PFSK-1 (cell line): ENCODE results near the gene TNFAIP8.

Experiments used
- POLR2AphosphoS5 ChIP-seq: IDR thresholded peaks from 2 replicates; pipeline ENCODE4 v1.6.1; 2012; ENCODE audit warnings: low read depth, mild to moderate bottlenecking, control low read depth, low read length, moderate library complexity
- SIN3A ChIP-seq: IDR thresholded peaks from 2 replicates; pipeline ENCODE4 v1.6.1; 2012; ENCODE audit warnings: mild to moderate bottlenecking, low read length, moderate library complexity, borderline replicate concordance; ENCODE audit not compliant: insufficient read depth
- TAF1 ChIP-seq: IDR thresholded peaks from 2 replicates; pipeline ENCODE4 v1.6.1; 2012; ENCODE audit warnings: low read length, control low read depth, borderline replicate concordance; ENCODE audit not compliant: insufficient read depth
- TF ChIP-seq, protein P1 (sequence below), 2 experiments: IDR thresholded peaks; 2 replicates each; pipeline versions ENCODE4 v1.6.1 to v1.8.0; 2011 to 2012; ENCODE audit warnings: low read depth in 2 of 2, low read length in 2 of 2, control low read depth in 1 of 2, inconsistent platforms in 1 of 2, mild to moderate bottlenecking in 1 of 2, moderate library complexity in 1 of 2; ENCODE audit not compliant: insufficient read depth in 1 of 2

- TF ChIP-seq, protein P1, sequence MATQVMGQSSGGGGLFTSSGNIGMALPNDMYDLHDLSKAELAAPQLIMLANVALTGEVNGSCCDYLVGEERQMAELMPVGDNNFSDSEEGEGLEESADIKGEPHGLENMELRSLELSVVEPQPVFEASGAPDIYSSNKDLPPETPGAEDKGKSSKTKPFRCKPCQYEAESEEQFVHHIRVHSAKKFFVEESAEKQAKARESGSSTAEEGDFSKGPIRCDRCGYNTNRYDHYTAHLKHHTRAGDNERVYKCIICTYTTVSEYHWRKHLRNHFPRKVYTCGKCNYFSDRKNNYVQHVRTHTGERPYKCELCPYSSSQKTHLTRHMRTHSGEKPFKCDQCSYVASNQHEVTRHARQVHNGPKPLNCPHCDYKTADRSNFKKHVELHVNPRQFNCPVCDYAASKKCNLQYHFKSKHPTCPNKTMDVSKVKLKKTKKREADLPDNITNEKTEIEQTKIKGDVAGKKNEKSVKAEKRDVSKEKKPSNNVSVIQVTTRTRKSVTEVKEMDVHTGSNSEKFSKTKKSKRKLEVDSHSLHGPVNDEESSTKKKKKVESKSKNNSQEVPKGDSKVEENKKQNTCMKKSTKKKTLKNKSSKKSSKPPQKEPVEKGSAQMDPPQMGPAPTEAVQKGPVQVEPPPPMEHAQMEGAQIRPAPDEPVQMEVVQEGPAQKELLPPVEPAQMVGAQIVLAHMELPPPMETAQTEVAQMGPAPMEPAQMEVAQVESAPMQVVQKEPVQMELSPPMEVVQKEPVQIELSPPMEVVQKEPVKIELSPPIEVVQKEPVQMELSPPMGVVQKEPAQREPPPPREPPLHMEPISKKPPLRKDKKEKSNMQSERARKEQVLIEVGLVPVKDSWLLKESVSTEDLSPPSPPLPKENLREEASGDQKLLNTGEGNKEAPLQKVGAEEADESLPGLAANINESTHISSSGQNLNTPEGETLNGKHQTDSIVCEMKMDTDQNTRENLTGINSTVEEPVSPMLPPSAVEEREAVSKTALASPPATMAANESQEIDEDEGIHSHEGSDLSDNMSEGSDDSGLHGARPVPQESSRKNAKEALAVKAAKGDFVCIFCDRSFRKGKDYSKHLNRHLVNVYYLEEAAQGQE (IDR thresholded peaks at IDR 0.05; ENCODE audit: insufficient read depth in 1 of 2, low read depth in 2 of 2, low read length in 2 of 2) = no peak
- no peak for TF ChIP-seq POLR2AphosphoS5
- no peak for TF ChIP-seq TAF1
- TF ChIP-seq SIN3A = no peak
Observed at GRCh38 chr5:119344231-119344630, 11.6 kb upstream of the TNFAIP8 start.
